ENCODE results near the gene TPH2.

TPH2 gene

DNA sequence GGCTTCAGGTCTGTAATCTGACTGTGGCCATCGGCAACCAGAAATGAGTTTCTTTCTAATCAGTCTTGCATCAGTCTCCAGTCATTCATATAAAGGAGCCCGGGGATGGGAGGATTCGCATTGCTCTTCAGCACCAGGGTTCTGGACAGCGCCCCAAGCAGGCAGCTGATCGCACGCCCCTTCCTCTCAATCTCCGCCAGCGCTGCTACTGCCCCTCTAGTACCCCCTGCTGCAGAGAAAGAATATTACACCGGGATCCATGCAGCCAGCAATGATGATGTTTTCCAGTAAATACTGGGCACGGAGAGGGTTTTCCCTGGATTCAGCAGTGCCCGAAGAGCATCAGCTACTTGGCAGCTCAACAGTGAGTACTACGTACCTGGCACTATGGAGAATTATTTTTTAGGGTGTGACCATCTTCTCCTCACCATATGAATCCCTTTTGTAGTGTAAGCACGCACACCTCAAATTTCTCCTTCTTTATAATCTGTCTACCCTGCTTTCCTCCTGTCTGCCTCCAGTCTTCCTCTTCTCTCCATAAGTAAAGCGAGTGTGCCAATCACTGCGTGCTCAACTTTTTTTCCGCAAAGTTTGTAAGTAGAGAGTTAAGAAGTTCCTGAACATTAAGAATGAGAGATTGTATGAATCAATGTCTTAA, at the start of gene TPH2:
Gene TPH2, plus strand, starts transcription at position 118 of the 658 bp plus-strand sequence. Its CDS starts 142 bp downstream, at position 260.
- Mint-ChIP-seq H3K9me3 (no peaks in the 10 kb centered on the region), H3K27me3 (peaks cover 63% of the 10 kb centered on the region), H3K4me3 (no peak within 1 kb of the TSS), H3K27ac (no peak within 1 kb of the TSS), H3K36me3 (no peaks in the 10 kb centered on the region), H3K4me1 (no peaks in the 10 kb centered on the region)
- ATAC-seq: no peak

DNA sequence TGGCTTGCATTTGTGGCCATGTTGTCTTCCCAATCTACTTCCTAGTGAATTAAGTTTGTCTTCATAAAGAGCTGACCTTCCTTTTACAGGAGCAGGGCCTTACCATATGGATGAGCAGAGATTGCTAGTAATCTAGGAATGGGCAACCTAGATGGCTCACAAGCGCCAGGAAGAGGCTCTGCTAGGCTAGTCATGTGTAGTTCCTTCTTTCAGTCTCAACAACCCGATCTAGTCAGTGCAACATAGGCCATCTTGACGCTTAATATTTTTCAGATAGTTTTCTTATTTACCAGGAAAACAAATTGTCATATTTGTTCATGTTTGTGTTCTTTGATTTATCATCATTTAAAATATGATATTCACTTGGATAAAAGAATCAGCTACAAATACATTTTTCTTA, 48.2 kb upstream of the TPH2 start:
- Mint-ChIP-seq H3K4me3 (no peak overlapping the region), H3K36me3 (peaks cover 47% of the 10 kb centered on the region), H3K27me3 (no peaks in the 10 kb centered on the region), H3K4me1 (peaks cover 12% of the 10 kb centered on the region), H3K27ac (no peak overlapping the region), H3K9me3 (peaks cover 6% of the 10 kb centered on the region)
- no peak for ATAC-seq

DNA sequence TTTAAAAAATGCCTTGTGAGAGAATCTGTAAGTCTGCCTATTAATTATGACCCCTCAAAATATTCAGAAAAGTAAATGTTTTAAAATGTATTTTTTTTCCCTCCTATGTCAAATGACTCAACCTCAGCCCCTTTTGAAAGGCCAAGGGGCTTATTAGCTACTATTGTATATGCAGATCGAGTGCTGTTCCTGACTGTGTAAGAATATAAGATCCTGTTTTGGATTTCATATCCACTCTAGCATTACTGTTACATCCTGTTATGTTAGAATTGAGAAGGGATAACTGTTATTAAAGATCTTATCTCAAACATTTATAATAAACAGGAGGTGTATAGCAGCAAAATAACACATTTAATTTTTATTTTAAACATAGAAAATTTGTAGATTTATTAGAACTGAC, 46.6 kb upstream of the TPH2 start:
- H3K27me3 Mint-ChIP-seq: no peaks in the 10 kb centered on the region
- peaks cover 12% of the 10 kb centered on the region for H3K4me1 Mint-ChIP-seq
- ATAC-seq: no peak
- H3K27ac Mint-ChIP-seq: no peak overlapping the region
- peaks cover 45% of the 10 kb centered on the region for H3K36me3 Mint-ChIP-seq
- no peak overlapping the region for H3K4me3 Mint-ChIP-seq
- peaks cover 6% of the 10 kb centered on the region for H3K9me3 Mint-ChIP-seq

DNA sequence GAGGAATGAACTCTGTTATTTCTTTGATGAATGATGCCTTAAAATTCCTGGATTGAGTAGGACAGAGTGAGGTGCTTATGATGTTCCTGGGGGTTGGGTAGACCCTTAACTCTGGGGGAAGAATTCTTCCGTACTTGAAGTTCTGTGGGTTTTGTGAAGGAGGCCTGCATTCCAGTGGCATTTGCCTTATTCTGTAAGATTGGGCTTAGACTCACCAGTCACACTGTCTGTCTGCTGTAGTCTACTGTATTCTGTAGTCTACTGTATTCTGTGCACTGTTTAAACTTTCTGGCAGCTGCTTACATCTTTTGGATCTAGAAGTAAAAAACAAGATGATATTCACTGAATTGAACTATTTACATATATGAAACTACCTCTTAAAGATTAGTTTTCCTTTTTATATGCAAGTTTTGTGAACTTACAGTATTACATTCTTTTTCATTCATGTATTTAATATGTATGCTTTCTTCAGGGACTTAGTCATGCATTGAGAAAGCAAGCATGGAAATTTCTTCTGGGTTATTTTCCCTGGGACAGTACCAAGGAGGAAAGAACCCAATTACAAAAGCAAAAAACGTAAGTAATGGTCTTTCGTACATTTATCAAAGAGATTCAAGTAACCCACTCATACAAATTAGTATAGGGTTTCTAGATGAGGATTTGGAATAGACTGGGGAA, 42.3 kb upstream of the TPH2 start:
- Mint-ChIP-seq H3K4me1 (no peaks in the 10 kb centered on the region), H3K27ac (no peak overlapping the region), H3K36me3 (peaks cover 42% of the 10 kb centered on the region), H3K4me3 (no peak overlapping the region), H3K9me3 (no peaks in the 10 kb centered on the region), H3K27me3 (no peaks in the 10 kb centered on the region)
- ATAC-seq: no peak

DNA sequence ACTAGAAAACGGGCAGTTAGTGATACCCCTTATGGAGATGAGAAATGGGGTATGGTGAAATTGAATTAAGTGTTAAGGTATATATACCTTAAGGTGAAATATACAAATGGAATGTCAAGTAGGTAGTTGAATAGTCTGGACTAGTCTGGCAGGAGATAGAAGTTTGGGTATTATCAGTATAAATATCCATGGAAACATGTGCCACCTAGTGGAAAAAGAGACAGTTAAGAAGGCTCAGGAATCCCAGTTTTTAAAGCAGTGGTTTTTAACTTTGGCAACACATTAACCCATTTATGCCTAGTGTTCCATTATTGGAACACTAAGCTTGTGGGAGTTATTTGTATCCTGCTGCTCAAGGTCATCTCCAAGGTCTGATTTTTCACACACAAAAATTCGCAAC, 38.6 kb upstream of the TPH2 start:
- H3K27ac Mint-ChIP-seq: no peak overlapping the region
- ATAC-seq: no peak
- no peaks in the 10 kb centered on the region for H3K9me3 Mint-ChIP-seq
- H3K27me3 Mint-ChIP-seq: no peaks in the 10 kb centered on the region
- peaks cover 70% of the 10 kb centered on the region for H3K36me3 Mint-ChIP-seq
- H3K4me3 Mint-ChIP-seq: no peak overlapping the region
- H3K4me1 Mint-ChIP-seq: no peaks in the 10 kb centered on the region

DNA sequence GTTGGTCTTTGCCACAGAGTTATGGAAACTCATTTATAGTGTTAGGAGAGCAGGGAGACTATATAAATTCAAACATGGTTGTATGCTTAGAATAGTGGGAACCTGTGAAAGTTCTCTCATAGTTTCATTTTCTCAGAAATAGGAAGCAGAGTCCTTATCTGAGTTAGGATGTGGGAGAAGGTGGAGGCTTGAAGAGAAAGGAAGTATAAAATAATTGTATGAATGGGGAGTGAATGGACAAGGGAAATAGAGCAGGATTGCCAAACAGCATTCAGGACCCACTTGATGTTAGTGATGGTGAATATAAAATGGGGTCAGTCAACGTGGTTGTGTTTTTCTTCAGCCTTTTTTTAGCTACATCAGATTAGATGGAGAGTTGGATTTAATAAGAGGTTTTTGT, 34.0 kb upstream of the TPH2 start:
- Mint-ChIP-seq H3K4me1 (no peaks in the 10 kb centered on the region), H3K27ac (no peak overlapping the region), H3K27me3 (no peaks in the 10 kb centered on the region), H3K9me3 (peaks cover 3% of the 10 kb centered on the region), H3K36me3 (peaks cover 81% of the 10 kb centered on the region), H3K4me3 (no peak overlapping the region)
- ATAC-seq: no peak

DNA sequence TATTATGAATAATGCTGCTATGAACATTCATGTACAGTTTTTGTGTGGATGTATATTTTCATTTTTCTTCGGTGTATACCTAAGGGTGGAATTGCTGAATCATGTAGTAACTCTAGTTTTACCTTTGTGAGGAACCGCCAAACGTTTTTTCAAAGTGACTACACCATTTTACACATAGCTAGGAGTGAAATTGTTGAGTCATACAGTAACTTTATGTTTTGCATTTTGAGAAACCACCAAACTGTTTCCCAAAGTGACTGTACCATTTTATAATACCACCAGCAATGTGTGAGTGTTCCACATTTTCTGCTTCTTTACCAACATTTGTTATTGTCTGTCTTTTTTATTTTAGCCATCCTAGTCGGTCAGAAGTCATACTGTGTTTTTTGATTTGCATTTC, 3.1 kb upstream of the TPH2 start:
- no peaks in the 10 kb centered on the region for H3K9me3 Mint-ChIP-seq
- no peaks in the 10 kb centered on the region for H3K4me1 Mint-ChIP-seq
- H3K27ac Mint-ChIP-seq: no peak overlapping the region
- no peak for ATAC-seq
- no peaks in the 10 kb centered on the region for H3K36me3 Mint-ChIP-seq
- H3K4me3 Mint-ChIP-seq: no peak overlapping the region
- H3K27me3 Mint-ChIP-seq: peaks cover 47% of the 10 kb centered on the region

DNA sequence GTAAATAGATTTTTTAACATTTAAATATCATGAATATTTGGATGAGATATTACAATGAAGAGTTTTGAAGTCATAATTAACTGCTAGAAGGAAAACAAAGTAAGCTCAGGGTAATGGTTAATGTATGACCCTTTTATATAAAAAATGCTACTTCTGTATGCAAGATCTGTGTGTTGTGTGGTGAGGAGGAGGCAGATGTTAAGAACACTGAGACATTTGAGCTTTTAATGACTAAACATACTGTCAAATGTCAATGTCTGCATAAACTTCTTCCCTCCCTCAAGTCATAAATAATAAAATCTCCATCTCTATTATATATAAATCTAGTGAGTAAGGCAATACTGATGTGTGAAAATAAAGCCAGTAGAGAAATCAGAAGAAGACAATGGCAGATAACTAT, 1.4 kb downstream of the TPH2 start:
- ATAC-seq: no peak
- H3K4me1 Mint-ChIP-seq: no peaks in the 10 kb centered on the region
- peaks cover 71% of the 10 kb centered on the region for H3K27me3 Mint-ChIP-seq
- no peak overlapping the region for H3K27ac Mint-ChIP-seq
- H3K9me3 Mint-ChIP-seq: no peaks in the 10 kb centered on the region
- no peak overlapping the region for H3K4me3 Mint-ChIP-seq
- no peaks in the 10 kb centered on the region for H3K36me3 Mint-ChIP-seq

DNA sequence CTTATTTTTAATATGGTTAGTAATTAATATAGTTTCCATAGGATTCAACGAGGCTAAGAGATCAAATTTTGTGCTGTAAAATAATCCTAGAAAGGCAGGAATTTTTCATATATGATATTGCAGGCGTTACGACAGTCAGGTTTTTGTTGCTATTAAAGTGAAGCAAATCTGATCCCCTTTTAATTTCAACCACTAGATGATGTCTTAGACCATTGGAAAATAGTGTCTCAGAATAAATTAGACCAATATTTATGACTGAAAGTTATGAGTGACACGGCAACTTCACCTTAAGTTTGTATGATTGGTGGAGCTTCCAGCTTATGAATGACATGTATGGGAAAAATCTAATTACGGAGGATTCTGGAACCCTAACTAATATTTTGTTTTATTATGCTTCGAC, 2.5 kb downstream of the TPH2 start:
- peaks cover 73% of the 10 kb centered on the region for H3K27me3 Mint-ChIP-seq
- H3K4me1 Mint-ChIP-seq: no peaks in the 10 kb centered on the region
- no peaks in the 10 kb centered on the region for H3K36me3 Mint-ChIP-seq
- H3K4me3 Mint-ChIP-seq: no peak overlapping the region
- H3K27ac Mint-ChIP-seq: no peak overlapping the region
- ATAC-seq: no peak
- H3K9me3 Mint-ChIP-seq: no peaks in the 10 kb centered on the region

DNA sequence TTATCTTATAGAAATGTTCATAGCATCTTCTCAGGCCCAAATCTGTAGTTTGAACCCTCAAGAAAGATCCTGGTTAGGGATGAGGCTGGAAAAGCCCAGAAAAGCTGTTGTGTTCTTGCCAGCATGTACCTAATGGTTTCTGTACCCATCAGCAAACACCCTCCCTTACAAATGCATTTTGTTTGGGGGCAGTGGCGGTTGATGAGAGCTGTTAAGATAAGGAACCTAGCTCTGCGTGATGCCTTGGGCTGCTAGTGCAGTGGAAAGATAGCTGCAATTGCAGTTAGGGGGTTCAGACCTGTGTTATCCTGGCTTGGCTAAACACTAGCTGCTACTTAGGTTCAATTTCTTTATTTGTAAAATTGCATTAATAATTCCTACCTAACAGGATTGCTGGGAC, 3.6 kb downstream of the TPH2 start:
- Mint-ChIP-seq H3K36me3 (no peaks in the 10 kb centered on the region), H3K4me3 (no peak overlapping the region), H3K4me1 (no peaks in the 10 kb centered on the region), H3K27me3 (peaks cover 71% of the 10 kb centered on the region), H3K27ac (no peak overlapping the region), H3K9me3 (no peaks in the 10 kb centered on the region)
- ATAC-seq: no peak

DNA sequence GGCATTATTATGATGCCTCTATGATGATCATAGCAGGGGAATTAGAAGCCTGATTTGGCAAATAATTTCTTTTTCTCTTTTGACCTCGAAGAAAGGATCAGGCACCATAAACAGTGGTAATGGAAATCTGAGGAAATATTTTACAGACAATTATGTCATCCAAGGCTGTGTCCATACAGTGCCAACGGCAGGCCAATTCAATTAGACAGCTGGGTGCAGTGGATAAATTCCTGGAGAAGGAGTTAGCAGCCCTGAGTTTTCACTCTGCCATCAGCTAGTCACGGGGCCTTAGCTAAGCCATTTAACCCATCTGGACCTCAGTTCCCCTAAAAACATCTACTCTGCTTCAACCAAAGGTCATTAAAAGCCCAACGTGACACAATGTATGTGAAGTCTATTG, 4.1 kb downstream of the TPH2 start:
- Mint-ChIP-seq H3K4me3 (no peak overlapping the region), H3K9me3 (no peaks in the 10 kb centered on the region), H3K27ac (no peak overlapping the region), H3K27me3 (peaks cover 66% of the 10 kb centered on the region), H3K36me3 (no peaks in the 10 kb centered on the region), H3K4me1 (no peaks in the 10 kb centered on the region)
- ATAC-seq: no peak

DNA sequence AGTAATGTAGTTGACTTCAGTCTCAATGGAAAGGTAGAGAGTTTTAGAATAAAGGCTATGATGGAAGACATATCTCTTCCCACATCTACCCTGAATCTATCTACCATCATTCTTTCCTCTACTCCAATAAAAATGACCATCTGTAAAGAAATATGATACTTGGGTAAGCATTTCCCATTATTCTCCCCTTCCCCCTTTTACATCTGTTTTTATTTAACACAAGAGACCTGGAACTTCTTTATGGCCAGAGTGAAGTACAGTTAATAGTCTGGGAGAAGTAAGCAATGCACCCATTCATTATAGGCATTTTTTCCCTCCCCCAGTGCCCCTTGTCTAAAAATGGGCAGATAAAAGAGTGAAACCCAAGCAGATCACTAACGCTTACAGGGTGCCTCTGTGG, 6.5 kb downstream of the TPH2 start:
- H3K27ac Mint-ChIP-seq: no peak overlapping the region
- no peaks in the 10 kb centered on the region for H3K9me3 Mint-ChIP-seq
- no peak for ATAC-seq
- H3K4me1 Mint-ChIP-seq: no peaks in the 10 kb centered on the region
- no peak overlapping the region for H3K4me3 Mint-ChIP-seq
- no peaks in the 10 kb centered on the region for H3K36me3 Mint-ChIP-seq
- H3K27me3 Mint-ChIP-seq: peaks cover 47% of the 10 kb centered on the region

DNA sequence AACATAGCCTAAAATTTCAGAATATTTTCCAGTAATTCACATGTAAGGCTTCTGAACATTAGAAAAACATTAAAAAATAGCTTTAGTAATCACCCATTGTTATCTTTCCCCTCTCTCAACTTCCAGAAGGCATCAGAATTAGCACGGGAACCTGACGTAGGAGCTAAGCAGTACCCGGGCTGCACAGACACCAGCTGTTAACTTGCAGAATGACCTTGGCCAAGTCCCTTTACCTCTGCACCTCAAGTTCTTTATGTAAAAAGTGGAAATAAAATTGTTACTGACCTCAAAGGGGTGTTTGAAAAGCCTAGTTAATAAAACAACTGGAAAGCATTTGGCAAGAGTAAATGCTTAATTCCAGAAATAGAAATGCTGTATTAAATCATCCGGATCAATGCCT, 7.2 kb downstream of the TPH2 start:
- Mint-ChIP-seq H3K36me3 (no peaks in the 10 kb centered on the region), H3K4me3 (no peak overlapping the region), H3K27me3 (peaks cover 40% of the 10 kb centered on the region), H3K9me3 (no peaks in the 10 kb centered on the region), H3K4me1 (no peaks in the 10 kb centered on the region), H3K27ac (no peak overlapping the region)
- ATAC-seq: no peak

DNA sequence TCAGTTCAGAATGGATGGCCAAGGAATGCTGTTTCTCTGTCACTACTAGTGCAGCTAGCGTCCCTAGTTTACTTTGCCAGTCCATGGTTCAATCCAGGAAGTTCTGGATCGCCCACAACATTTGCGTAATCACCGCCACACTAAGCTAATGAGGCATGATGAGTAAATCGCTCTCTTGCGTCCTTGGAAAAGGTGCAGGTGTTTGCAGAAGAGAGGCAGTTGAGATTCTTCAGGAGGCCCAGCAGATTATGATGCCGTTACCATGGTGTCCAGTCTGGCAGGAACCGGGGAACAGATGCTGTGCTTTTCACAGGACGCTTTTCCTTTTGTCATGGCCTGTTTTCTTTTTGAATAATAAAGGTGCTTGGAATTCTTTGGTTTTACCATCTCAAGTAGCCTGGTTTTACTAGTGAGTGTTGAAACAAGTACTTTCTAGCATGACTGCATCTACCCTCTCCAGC, 9.0 kb downstream of the TPH2 start:
- H3K27me3 Mint-ChIP-seq: peaks cover 42% of the 10 kb centered on the region
- ATAC-seq: no peak
- H3K4me1 Mint-ChIP-seq: no peaks in the 10 kb centered on the region
- no peaks in the 10 kb centered on the region for H3K9me3 Mint-ChIP-seq
- H3K27ac Mint-ChIP-seq: no peak overlapping the region
- H3K4me3 Mint-ChIP-seq: no peak overlapping the region
- H3K36me3 Mint-ChIP-seq: no peaks in the 10 kb centered on the region

DNA sequence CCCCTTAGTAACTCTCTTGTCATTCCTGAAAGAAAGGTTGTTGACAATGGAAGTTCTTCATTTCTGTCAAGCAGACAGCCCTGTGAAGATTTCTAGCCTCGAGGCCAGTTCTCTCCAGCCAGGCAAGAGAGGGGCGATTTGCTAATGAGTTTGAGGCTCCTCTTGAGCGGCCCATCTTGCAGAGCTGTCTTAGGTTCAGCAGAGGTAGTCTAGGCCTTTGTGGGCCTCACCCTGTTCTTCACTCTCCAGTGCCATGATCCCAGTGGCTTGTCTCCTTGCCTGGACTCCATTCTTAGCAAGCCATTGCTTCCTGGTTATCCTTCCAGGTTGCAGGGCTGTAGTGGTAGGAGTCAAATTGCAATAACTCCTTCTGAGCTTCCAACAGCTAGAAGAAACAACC, 9.7 kb downstream of the TPH2 start:
- Mint-ChIP-seq H3K9me3 (no peaks in the 10 kb centered on the region), H3K27ac (no peak overlapping the region), H3K4me3 (no peak overlapping the region), H3K36me3 (no peaks in the 10 kb centered on the region), H3K27me3 (peaks cover 46% of the 10 kb centered on the region), H3K4me1 (no peaks in the 10 kb centered on the region)
- ATAC-seq: peak; percentile 18

DNA sequence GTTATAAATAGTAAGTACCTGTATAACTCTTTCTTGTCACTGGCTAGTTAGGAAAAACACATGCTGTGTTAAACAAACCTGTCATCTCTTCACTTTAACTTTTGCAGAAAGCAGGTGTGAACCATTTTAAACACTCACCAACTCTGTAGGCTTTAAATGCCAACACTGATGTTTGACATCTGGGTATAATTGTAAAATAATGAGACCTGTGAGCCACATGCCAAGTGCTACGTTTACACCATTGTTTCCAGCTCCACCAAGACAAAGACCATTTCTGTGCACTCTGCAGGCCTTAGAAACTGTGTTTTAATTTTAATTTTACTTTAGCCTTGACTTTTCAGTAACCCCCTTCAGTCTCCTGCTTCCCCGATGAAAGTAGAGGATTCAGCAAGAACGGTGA, 11.0 kb downstream of the TPH2 start:
- Mint-ChIP-seq H3K36me3 (no peaks in the 10 kb centered on the region), H3K4me3 (no peak overlapping the region), H3K9me3 (no peaks in the 10 kb centered on the region), H3K4me1 (no peaks in the 10 kb centered on the region), H3K27ac (no peak overlapping the region), H3K27me3 (peaks cover 45% of the 10 kb centered on the region)
- ATAC-seq: no peak
